Colonic mucosa (tissue), 4 donors: ENCODE measurements around the gene MESP1. TPM values are rescaled to one million over a fixed set of nuclear protein-coding genes. Genes with fewer than 3 reads are reported as not detected.

Experiments used
- DNase-seq: peaks from one replicate; pipeline ENCODE4 v3.0.0-alpha.2; 2020
- H3K27ac ChIP-seq: fragments of 200-600 bp; one replicate; pipeline ENCODE4 v1.8.0; 2021
- H3K27me3 ChIP-seq: fragments of 200-600 bp; one replicate; pipeline ENCODE4 v1.8.0; 2021
- H3K36me3 ChIP-seq: fragments of 200-600 bp; one replicate; pipeline ENCODE4 v1.8.0; 2021
- H3K4me1 ChIP-seq: fragments of 200-600 bp; one replicate; pipeline ENCODE4 v1.8.0; 2021; ENCODE audit warnings: mild to moderate bottlenecking
- H3K4me3 ChIP-seq: fragments of 200-600 bp; one replicate; pipeline ENCODE4 v1.8.0; 2021
- H3K9ac ChIP-seq, 2 donors: one replicate each; pipeline ENCODE4 v1.7.0; 2013; ENCODE audit warnings: control low read depth in 2 of 2, low read depth in 2 of 2, low read length in 2 of 2
- H3K9me3 ChIP-seq: fragments of 200-600 bp; one replicate; pipeline ENCODE4 v1.8.0; 2021
- CTCF ChIP-seq: fragments of 200-600 bp; IDR thresholded peaks from one replicate; pipeline ENCODE4 v1.8.0; 2022; ENCODE audit warnings: antibody characterized with exemption, mild to moderate bottlenecking
- intact Hi-C: fragments of 100-400 bp; cut with DNase I; formaldehyde crosslinking; loops from one replicate; pipeline ENCODE4 v1.14.1; 2022
- total RNA-seq, 2 donors: library from RNA; stranded (reverse); fragmentation: NEBNext Ultra II Directional in 1 of 2; extraction: Animal tissue kit (Norgen Biotek cat#: 25700) in 1 of 2; gene quantifications; one replicate each; pipeline ENCODE4 v1.2.1, GENCODE V29; 2021
- donor health status: healthy.
- donor health status: DM: no; HTN: no; CAD: no.
- donor health status: DM: no; HTN: no; CAD: no.

The MESP1 gene
- total RNA-seq, 2 donors from 2014 or later = 10.5 to 11.1 TPM

DNA sequence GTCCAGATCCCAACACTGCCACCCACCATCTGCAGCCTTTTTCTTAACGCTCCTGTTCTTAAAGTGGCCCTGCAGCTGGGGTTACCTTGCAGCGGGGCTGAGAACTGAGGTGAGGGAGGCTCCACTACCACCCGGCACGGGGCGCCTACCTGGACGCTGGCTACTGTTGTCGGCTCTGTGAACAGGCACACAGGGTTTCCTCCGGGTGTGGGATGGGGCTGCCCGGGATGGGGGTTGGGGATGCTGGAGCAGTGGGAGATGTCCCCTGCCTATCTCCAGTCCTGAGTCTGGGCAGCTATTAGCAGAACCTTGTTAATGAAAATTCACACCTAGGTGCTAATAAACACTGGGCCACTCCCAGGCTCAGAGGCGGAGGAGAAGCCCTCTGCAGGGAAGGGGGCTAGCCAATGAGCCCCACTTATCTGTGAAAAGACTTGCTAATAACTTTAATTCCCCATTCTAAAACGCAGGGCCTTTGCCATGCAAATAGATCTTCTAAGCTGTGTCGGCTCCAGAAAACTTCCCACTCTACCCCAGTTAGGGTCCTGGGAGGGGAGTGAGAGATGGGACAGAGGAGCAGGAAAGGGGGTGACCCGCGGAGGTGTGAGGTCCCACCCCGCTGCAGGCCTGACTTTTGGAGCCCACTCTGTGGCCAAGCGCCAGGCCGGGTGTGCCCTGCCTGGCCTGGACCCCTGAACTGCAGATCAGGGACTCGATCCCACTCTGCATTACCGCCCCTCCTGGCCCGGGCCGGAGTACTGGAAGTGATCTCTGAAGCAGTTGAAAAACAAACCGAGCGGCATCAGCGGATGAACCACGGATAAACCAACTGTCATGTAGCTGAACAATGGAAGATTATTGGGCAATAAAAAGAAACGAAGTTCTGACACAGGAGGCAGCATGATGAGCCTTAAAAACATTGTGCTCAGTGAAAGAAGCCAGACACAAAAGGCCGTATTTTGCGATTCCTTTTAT, 3.1 kb downstream of the MESP1 start:
- Histone ChIP-seq H3K9ac (no peak overlapping the region), H3K27ac (no peak overlapping the region), H3K27me3 (no peaks in the 10 kb centered on the region), H3K36me3 (no peaks in the 10 kb centered on the region), H3K9me3 (no peaks in the 10 kb centered on the region), H3K4me3 (no peak overlapping the region), H3K4me1 (peaks cover 7% of the 10 kb centered on the region)
- TF ChIP-seq CTCF = no peak
- no peak for DNase-seq
- intact Hi-C loops = loop anchor here (10.0 kb wide), 1 partner anchor 327 kb away; no protein-coding TSS in a partner anchor

DNA sequence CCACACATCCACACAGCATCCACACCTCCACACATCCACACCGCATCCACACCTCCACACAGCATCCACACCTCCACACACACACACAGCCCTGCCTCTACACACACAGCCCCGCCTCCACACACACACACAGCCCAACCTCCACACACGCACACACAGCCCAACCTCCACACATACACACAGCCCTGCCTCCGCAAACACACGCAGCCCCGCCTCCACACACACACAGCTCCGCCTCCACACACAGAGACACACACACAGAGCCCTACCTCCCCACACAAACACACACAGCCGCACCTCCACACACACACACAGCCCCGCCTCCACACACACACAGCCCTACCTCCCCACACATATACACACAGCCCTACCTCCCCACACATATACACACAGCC, 4.7 kb downstream of the MESP1 start:
- no peak for DNase-seq
- intact Hi-C loops = loop anchor here (10.0 kb wide), 1 partner anchor 328 kb away; no protein-coding TSS in a partner anchor
- no peak overlapping the region for H3K27ac ChIP-seq
- H3K27me3 ChIP-seq = no peaks in the 10 kb centered on the region
- no peak overlapping the region for H3K4me3 ChIP-seq
- H3K4me1 ChIP-seq = peaks cover 7% of the 10 kb centered on the region
- no peak overlapping the region for H3K9ac ChIP-seq
- H3K9me3 ChIP-seq = no peaks in the 10 kb centered on the region
- no peak for TF ChIP-seq CTCF
- no peaks in the 10 kb centered on the region for H3K36me3 ChIP-seq

- no peak for TF ChIP-seq CTCF
- Histone ChIP-seq H3K27me3 (no peaks in the 10 kb centered on the region), H3K4me3 (no peak overlapping the region), H3K9me3 (no peaks in the 10 kb centered on the region), H3K27ac (no peak overlapping the region), H3K9ac (no peak overlapping the region), H3K36me3 (no peaks in the 10 kb centered on the region), H3K4me1 (peaks cover 7% of the 10 kb centered on the region)
- intact Hi-C loops = loop anchor here (10.0 kb wide), 1 partner anchor 329 kb away; no protein-coding TSS in a partner anchor
- DNase-seq = no peak
Observed at GRCh38 chr15:89745768-89746167, 5.3 kb downstream of the MESP1 start.

DNA sequence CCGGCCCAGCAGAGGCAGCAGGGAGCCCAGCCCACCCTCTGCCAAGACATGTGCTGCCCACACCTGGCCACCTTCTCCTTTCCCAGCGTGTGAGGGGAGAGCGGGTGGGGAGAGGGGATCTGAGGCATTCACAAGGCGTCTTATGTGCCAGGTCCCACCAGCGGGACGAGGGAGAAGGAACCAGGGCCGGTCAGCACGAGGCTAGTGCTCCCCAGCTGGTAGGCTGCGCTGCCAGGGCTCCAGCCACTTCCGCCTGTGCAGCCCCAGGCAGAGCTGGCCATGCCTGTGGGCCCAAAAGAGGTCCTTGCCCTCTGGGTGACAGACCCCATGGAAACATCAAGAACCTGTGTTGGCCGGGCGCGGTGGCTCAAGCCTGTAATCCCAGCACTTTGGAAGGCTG, 5.9 kb downstream of the MESP1 start:
- H3K9ac ChIP-seq = no peak overlapping the region
- no peak overlapping the region for H3K4me3 ChIP-seq
- H3K36me3 ChIP-seq = no peaks in the 10 kb centered on the region
- TF ChIP-seq CTCF = no peak
- intact Hi-C loops = loop anchor here (10.0 kb wide), 1 partner anchor 330 kb away; no protein-coding TSS in a partner anchor
- H3K27me3 ChIP-seq = no peaks in the 10 kb centered on the region
- H3K9me3 ChIP-seq = no peaks in the 10 kb centered on the region
- H3K27ac ChIP-seq = no peak overlapping the region
- H3K4me1 ChIP-seq = peaks cover 7% of the 10 kb centered on the region
- no peak for DNase-seq

- Histone ChIP-seq H3K9ac (no peak overlapping the region), H3K36me3 (no peaks in the 10 kb centered on the region), H3K27ac (no peak overlapping the region), H3K4me3 (no peak overlapping the region), H3K27me3 (no peaks in the 10 kb centered on the region), H3K9me3 (no peaks in the 10 kb centered on the region), H3K4me1 (peaks cover 4% of the 10 kb centered on the region)
- DNase-seq = no peak
- TF ChIP-seq CTCF = no peak
- intact Hi-C loops = loop anchor here (10.0 kb wide), 1 partner anchor 331 kb away; no protein-coding TSS in a partner anchor
Observed at GRCh38 chr15:89743594-89743993, 7.5 kb downstream of the MESP1 start.
